GM23248 (cell line): ENCODE data around the gene FETUB.
"Not testable (repeated sequence)": the region's sequence is repeated elsewhere in the genome, so short reads cannot be mapped to it uniquely, and the experiment has no call there.

Experiments used
- EZH2 ChIP-seq: fragments of 200-600 bp; sonication (generic); IDR thresholded peaks from 2 replicates; pipeline ENCODE4 v1.6.1; 2018; ENCODE audit warnings: antibody characterized with exemption, mild to moderate bottlenecking; ENCODE audit not compliant: insufficient read depth, poor library complexity, severe bottlenecking
- EZH2phosphoT487 ChIP-seq: fragments of 200-600 bp; sonication (generic); IDR thresholded peaks from 2 replicates; pipeline ENCODE4 v1.6.1; 2018; ENCODE audit warnings: antibody characterized with exemption, moderate library complexity, mild to moderate bottlenecking, low read depth; ENCODE audit not compliant: insufficient read depth

- TF ChIP-seq EZH2phosphoT487, EZH2: not testable (repeated sequence)
These were observed 46.3 kb downstream of the FETUB start for GRCh38 chr3:186686475-186686874.
